ENCODE results near the gene FOXD2. TPM values are rescaled to one million over a fixed set of nuclear protein-coding genes. Genes with fewer than 3 reads are reported as not detected.

FOXD2 gene
- total and polyA plus RNA-seq, 2 donors (not counting 1 experiment from before 2014, with no cell fraction given), result 0.19 to 0.83 TPM

GRCh38 chr1:47396671-47397196 lies 41.1 kb upstream of the FOXD2 start:
- Histone ChIP-seq H3K9me3 (ENCODE audit: control insufficient read depth, insufficient read depth, low read depth, low read length) (no peaks in the 10 kb centered on the region), H3K4me1 (ENCODE audit: control insufficient read depth, extremely low read depth, insufficient read depth, low read length) (no peaks in the 10 kb centered on the region), H3K9ac (ENCODE audit: insufficient read depth, low read length) (no peak overlapping the region), H4K20me1 (ENCODE audit: control insufficient read depth, extremely low read depth, insufficient read depth, low read length) (no peaks in the 10 kb centered on the region), H3K4me2 (ENCODE audit: extremely low read depth, insufficient read depth, low read length) (no peak overlapping the region), H2AFZ (ENCODE audit: low read length) (no peak overlapping the region), H3K27ac (ENCODE audit: insufficient read depth, low read length) (no peak overlapping the region), H3K4me3 (replicated peaks in 1 of 4; ENCODE audit: control extremely low read depth in 1 of 4, insufficient read depth in 1 of 4, low read depth in 3 of 4, low read length in 4 of 4) (no peak overlapping the region), H3K79me2 (ENCODE audit: control insufficient read depth, insufficient read depth, low read length) (no peaks in the 10 kb centered on the region), H3K27me3 (ENCODE audit: control insufficient read depth, insufficient read depth, low read length) (peaks cover 8% of the 10 kb centered on the region), H3K36me3 (ENCODE audit: control insufficient read depth, insufficient read depth, low read length) (no peaks in the 10 kb centered on the region)
- no peak for DNase-seq (ENCODE audit: low read depth in 2 of 2)
- TF ChIP-seq EZH2 (IDR thresholded peaks at IDR 0.05; ENCODE audit: low read length, missing control alignments) (no peak), CTCF (conservative IDR thresholded peaks at IDR 0.05 in 1 of 2, IDR thresholded peaks at IDR 0.05 in 1 of 2; ENCODE audit: low read depth in 1 of 2, low read length in 2 of 2) (no peak)

- no peaks in the 10 kb centered on the region for H3K79me2 ChIP-seq (ENCODE audit: control insufficient read depth, insufficient read depth, low read length)
- no peaks in the 10 kb centered on the region for H3K9me3 ChIP-seq (ENCODE audit: control insufficient read depth, insufficient read depth, low read depth, low read length)
- no peaks in the 10 kb centered on the region for H4K20me1 ChIP-seq (ENCODE audit: control insufficient read depth, extremely low read depth, insufficient read depth, low read length)
- H3K9ac ChIP-seq (ENCODE audit: insufficient read depth, low read length), result no peak overlapping the region
- no peak for TF ChIP-seq CTCF (conservative IDR thresholded peaks at IDR 0.05 in 1 of 2, IDR thresholded peaks at IDR 0.05 in 1 of 2; ENCODE audit: low read depth in 1 of 2, low read length in 2 of 2)
- no peak for TF ChIP-seq EZH2 (IDR thresholded peaks at IDR 0.05; ENCODE audit: low read length, missing control alignments)
- H2AFZ ChIP-seq (ENCODE audit: low read length), result no peak overlapping the region
- H3K36me3 ChIP-seq (ENCODE audit: control insufficient read depth, insufficient read depth, low read length), result no peaks in the 10 kb centered on the region
- peaks cover 12% of the 10 kb centered on the region for H3K27me3 ChIP-seq (ENCODE audit: control insufficient read depth, insufficient read depth, low read length)
- H3K4me1 ChIP-seq (ENCODE audit: control insufficient read depth, extremely low read depth, insufficient read depth, low read length), result no peaks in the 10 kb centered on the region
- no peak overlapping the region for H3K4me2 ChIP-seq (ENCODE audit: extremely low read depth, insufficient read depth, low read length)
- DNase-seq (ENCODE audit: low read depth in 2 of 2), result no peak
- H3K4me3 ChIP-seq (replicated peaks in 1 of 4; ENCODE audit: control extremely low read depth in 1 of 4, insufficient read depth in 1 of 4, low read depth in 3 of 4, low read length in 4 of 4), result no peak overlapping the region
- H3K27ac ChIP-seq (ENCODE audit: insufficient read depth, low read length), result no peak overlapping the region
These were observed 38.6 kb upstream of the FOXD2 start for GRCh38 chr1:47399138-47399845.

GRCh38 chr1:47399846-47400155 lies 38.0 kb upstream of the FOXD2 start:
- Histone ChIP-seq H3K4me1 (ENCODE audit: control insufficient read depth, extremely low read depth, insufficient read depth, low read length) (no peaks in the 10 kb centered on the region), H3K79me2 (ENCODE audit: control insufficient read depth, insufficient read depth, low read length) (no peaks in the 10 kb centered on the region), H3K27me3 (ENCODE audit: control insufficient read depth, insufficient read depth, low read length) (peaks cover 12% of the 10 kb centered on the region), H3K4me2 (ENCODE audit: extremely low read depth, insufficient read depth, low read length) (no peak overlapping the region), H3K9me3 (ENCODE audit: control insufficient read depth, insufficient read depth, low read depth, low read length) (no peaks in the 10 kb centered on the region), H3K27ac (ENCODE audit: insufficient read depth, low read length) (no peak overlapping the region), H3K36me3 (ENCODE audit: control insufficient read depth, insufficient read depth, low read length) (no peaks in the 10 kb centered on the region), H3K4me3 (replicated peaks in 1 of 4; ENCODE audit: control extremely low read depth in 1 of 4, insufficient read depth in 1 of 4, low read depth in 3 of 4, low read length in 4 of 4) (no peak overlapping the region), H2AFZ (ENCODE audit: low read length) (no peak overlapping the region), H3K9ac (ENCODE audit: insufficient read depth, low read length) (no peak overlapping the region), H4K20me1 (ENCODE audit: control insufficient read depth, extremely low read depth, insufficient read depth, low read length) (no peaks in the 10 kb centered on the region)
- no peak for DNase-seq (ENCODE audit: low read depth in 2 of 2)
- TF ChIP-seq EZH2 (IDR thresholded peaks at IDR 0.05; ENCODE audit: low read length, missing control alignments), result no peak
- TF ChIP-seq CTCF (conservative IDR thresholded peaks at IDR 0.05 in 1 of 2, IDR thresholded peaks at IDR 0.05 in 1 of 2; ENCODE audit: low read depth in 1 of 2, low read length in 2 of 2), result no peak
